Subcutaneous adipose tissue (tissue), 4 donors: ENCODE measurements around the gene PPP2R5D. TPM values are rescaled to one million over a fixed set of nuclear protein-coding genes. Genes with fewer than 3 reads are reported as not detected.

ENCODE experiments used
- total RNA-seq, 4 donors: library from RNA; depleted of rRNA; stranded (reverse); fragments of >200 nt; gene quantifications; one replicate each; pipeline ENCODE4 v1.1.0, GENCODE V29; 2016
- TF ChIP-seq, protein P1 (sequence below): fragments of 450-650 bp; IDR thresholded peaks from one replicate; pipeline ENCODE4 v1.5.1; 2016; ENCODE audit warnings: low read depth, mild to moderate bottlenecking, control low read depth, antibody characterized with exemption, moderate library complexity

PPP2R5D gene
- total RNA-seq, 4 donors from 2014 or later: 26.7 to 43.1 (median 34.7) TPM

DNA sequence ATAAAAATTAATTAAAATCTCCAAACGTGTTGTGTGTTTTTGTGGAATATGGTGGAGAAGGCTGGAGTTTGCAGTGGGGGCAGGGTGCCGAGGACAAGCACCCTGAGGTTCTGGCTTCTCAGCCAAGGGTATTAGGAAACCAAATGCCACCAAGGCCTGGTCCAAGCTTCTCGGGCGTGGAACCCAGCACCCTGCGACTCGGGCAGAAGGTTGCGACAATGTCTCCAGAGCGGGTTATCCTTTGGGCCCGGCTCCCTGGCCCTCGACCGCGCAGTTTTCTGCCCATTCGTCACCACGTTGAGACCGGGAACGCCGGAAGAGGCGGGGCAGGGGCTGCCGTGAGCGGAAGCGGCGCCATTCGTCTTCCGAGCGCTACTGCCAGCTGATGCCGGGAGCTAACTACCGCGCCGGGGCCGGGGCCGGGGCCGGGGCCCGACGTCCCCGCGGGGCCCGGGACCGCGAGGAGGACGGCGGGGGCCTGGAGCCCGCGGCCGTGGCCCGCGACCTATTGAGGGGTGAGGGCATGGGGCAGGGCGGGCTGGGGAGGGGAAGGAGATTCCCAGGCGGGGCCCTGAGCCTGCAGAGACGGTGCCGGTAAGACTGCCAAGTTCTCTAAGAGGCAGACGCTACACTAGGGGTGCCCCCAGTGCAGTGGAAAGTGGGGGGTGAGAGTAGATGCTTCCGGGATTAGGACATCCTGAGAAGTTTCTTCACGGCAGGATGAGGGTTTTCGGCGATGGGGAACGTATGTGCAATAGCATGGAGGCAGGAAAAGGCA is 37.1 kb downstream of the PPP2R5D start, which contains the start of gene RRP36:
Gene RRP36 (plus strand): TSS at position 354 of the 778 bp plus-strand sequence. CDS start 32 bp downstream, at position 386.
- TF ChIP-seq, protein P1, sequence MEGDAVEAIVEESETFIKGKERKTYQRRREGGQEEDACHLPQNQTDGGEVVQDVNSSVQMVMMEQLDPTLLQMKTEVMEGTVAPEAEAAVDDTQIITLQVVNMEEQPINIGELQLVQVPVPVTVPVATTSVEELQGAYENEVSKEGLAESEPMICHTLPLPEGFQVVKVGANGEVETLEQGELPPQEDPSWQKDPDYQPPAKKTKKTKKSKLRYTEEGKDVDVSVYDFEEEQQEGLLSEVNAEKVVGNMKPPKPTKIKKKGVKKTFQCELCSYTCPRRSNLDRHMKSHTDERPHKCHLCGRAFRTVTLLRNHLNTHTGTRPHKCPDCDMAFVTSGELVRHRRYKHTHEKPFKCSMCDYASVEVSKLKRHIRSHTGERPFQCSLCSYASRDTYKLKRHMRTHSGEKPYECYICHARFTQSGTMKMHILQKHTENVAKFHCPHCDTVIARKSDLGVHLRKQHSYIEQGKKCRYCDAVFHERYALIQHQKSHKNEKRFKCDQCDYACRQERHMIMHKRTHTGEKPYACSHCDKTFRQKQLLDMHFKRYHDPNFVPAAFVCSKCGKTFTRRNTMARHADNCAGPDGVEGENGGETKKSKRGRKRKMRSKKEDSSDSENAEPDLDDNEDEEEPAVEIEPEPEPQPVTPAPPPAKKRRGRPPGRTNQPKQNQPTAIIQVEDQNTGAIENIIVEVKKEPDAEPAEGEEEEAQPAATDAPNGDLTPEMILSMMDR: no peak

DNA sequence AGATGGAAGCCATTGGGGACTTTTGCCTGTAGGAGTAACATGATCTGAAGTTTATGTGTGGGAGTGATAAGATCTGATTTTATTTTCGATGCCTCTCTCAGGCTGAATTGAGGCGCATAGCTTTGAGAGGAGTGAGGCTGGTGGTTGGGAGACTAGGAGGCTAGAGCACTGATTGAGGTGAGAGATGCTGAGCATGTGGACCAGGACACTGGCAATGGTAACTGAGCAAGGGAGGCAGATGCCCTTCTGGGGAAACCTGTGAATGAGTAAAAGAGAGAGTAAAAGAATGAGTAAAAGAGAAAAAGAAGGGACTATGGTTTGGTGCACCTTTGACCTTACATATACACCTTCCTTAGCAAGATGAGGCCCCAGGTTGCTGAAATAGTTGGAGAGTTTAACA is 40.1 kb downstream of the PPP2R5D start:
- TF ChIP-seq, protein P1: no peak

- TF ChIP-seq, protein P1: no peak
These were observed 42.0 kb downstream of the PPP2R5D start for GRCh38 chr6:43026365-43026764.

DNA sequence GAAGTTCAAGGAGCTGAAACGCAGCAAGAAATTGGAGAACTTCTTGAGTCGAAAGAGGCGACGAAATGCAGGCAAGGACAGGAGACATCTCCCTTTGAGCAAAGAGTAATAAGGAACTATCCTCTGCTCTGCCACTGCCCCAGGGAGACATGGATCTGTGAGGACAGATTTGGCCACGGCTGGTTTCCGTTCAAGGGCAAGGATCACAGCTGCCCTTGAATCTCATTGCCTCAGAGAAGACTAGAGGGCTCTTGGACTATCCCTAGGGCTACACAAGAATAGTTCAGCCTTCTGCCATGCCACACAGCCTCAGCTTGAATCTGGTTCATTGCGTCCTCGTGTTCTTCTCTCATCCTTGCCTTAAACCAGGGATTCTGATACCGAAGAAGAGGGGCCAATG is 44.8 kb downstream of the PPP2R5D start:
- TF ChIP-seq, protein P1: no peak

- TF ChIP-seq, protein P1: no peak
These were observed 48.0 kb downstream of the PPP2R5D start for GRCh38 chr6:43032326-43032725.

- TF ChIP-seq, protein P1: no peak
These were observed 49.3 kb downstream of the PPP2R5D start for GRCh38 chr6:43033496-43034189.

- TF ChIP-seq, protein P1: no peak
These were observed 49.8 kb downstream of the PPP2R5D start for GRCh38 chr6:43034190-43034525.
